ENCODE results near the gene USP6NL.

The USP6NL gene

DNA sequence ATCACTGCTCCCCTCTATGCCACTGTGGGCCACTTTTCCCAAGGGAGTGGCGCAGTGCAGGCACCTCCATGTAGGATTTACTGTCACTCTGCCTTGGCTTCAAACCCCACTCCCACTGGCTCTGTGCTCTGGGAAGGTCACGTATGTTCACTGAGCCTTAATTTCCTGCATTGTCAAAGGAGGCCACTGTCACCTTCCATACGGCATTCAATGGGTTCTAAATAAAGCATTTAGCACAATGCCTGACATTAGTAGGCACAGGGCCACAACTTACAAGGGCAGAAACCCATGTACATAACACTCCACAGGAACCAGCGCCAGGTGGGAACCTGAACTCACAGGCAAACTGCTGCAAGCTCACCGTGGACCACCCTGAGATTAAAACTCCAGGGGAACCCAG, 196.4 kb downstream of the USP6NL start:
- no peak for DNase-seq (ENCODE audit: low read depth in 2 of 2)

DNA sequence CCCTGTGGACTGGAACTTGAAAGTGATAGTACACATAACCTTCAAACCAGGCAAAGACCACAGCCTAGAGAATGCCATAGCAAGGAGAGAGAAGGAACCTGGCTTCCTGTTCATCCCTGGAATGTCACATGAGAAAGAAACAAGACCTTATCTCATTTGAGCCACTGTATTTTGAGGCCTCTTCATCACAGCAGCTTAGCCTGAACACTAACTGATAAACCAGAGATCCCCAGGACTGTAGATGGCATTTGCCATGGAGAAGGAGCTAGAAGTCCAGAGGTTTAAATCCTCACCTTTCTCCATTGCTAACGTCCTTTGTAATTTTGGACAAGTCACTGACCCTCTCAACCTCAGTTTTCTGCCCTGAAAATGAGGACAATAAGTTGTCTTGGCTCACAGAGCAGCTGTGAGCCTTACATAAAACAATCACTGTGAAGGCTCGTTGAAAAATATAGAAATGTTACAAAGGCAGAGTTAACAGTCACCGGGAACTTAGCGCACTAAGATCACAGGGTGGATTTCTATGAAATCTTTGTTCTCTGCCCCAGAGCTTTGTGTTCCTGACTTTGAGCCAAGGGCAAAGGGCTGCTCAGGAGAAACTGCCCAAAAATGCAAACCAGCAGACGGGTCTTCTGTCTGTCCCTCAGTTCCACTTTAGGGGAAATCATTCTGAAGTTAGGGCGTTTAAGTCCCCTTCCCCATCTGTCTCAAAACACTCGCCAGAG, 197.0 kb downstream of the USP6NL start:
- DNase-seq (ENCODE audit: low read depth in 2 of 2), result no peak

DNA sequence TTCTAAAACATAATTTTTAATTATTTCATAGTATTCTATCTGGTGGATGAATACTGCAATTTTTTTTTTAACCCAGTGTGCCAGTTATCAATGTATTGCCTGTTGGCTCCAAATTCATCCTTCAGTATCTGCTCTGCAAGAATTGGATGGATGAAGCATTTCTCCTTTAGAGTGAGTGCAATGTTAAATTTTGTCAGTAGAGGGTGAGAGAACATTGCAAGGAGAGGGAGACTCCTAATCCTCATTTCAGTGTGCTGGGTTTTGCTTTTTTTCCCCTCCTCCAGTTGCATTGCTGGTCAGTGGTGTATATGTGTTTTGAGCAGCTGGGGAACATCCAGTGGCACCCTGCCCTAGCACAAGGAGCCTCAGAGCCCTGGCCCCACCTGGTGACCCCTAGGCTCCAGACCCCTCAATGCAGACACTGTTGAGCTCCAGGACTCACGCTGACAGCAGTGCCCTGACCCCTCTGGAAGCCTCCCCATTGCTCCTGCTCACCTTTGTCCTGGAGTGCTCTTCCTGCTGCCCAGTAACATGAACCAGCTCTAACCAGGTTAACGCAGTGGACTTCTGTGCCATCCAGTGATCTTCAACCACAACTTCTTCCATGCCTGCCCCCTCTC, 199.4 kb downstream of the USP6NL start:
- DNase-seq (ENCODE audit: low read depth in 2 of 2), result no peak

DNA sequence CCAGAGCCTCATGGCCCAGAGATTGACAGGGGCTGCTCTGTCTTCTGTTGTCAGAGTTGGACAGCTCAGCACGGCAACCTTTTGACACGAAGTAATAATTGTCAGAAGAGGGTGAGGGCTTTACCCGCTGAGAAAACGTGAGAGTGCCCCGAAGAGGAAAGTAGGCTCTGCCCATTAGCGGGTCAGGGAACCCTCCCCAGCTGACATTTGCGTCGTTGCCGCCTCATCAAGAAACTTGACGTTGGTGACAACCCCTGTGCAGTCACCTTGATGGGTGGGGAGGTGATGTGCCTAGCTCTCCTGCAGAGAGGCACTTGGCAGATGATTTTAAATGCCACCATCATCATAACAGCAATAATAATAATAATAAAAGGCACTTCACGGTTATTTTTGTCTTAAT, 202.1 kb downstream of the USP6NL start:
- DNase-seq (ENCODE audit: low read depth in 2 of 2), result no peak

DNA sequence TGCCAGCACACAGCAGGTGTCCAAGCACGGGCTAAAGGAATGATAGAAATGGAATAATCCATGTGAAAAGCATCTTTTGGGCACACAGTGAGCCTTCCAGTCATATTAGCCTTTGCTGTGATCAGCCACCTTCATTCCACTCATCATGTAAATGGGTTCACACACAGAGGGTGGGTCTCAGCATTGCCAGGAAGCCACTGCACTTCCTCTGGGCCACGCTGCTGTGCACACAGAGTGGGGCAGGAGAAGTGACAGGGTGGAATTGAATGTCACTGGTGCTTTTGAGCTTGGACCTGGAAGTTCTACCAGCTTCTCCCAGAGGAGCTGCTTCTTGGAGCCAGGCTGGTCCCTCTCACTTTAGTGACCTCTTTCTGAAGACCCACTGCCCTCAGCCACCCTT, 203.5 kb downstream of the USP6NL start:
- no peak for DNase-seq (ENCODE audit: low read depth in 2 of 2)

DNA sequence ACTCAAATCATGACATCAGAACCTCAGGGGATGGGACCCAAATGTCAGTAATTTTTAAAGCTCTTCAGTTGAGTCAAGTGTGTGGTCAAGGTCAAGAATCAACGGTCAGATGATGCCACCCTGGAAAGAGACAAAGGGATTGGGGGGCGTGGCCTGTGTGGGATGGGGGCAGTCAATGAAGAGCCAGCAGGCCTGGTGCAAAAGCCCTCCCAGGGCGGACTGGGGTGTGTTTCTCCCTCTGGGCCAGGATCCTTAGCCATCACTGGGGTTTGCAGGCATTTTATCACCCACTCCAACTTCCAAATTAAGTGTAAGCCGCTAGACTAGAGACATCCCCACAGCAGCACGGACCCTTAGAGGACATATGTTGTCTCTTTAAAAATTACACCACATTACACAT, 204.7 kb downstream of the USP6NL start:
- DNase-seq (ENCODE audit: low read depth in 2 of 2), result no peak

DNA sequence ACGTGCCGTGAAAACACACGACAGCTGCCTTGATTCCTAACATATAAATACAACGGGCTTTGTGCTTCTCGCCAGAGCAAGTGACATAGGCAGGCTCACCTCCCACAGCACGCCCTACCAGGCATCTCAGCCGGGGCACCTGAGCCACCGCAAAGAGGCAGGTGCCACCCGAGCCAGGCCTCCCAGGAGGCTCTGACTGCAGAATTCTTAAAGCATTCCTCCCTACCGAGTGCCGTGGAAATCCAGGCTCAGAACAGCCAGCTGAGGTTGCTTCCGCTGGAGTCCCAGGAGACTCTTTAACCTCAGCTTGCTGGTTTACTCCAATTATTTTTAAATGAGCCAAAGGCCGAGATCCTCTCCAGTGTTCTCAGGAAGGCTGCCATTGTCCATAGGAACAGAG, 206.5 kb downstream of the USP6NL start:
- DNase-seq (ENCODE audit: low read depth in 2 of 2), result no peak
